Measurements from ENCODE around the gene LYZL1.
"Not testable (repeated sequence)": the region's sequence is repeated elsewhere in the genome, so short reads cannot be mapped to it uniquely, and the experiment has no call there.

Gene LYZL1

DNA sequence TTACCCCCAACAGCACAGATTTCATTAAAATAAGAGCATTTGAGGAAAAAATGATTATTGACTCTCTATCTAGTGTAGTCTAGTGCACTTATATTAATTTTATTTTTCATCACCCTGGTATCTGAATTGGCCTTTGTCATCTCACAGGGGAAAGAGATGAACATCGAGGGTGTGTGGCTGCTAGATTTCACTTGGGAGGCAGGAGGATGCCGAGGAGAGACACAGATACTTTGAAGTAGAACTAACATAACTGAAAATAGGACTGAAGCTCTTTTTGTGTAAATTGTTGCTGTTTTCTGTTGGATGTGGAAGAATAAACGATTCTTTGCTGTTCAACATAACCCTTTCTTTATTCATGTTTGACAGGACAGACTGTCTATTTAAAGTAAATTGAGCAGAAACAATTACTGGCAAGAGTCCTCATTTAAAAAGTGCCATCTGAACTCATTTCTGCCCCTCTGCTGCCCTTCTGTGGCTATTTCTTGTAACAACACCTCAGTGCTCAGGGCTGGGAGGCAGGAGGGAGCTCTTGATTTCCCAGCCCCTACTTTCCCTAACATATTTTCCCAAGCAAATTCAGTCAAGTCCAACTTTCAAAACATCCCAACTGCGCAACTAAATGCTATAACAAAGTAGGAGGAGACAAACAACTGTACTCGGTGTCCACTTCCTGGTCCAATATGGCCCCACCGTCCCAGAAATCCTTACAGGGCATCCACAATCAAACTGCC, 15.6 kb downstream of the LYZL1 start:
- DNase-seq (ENCODE audit: low spot score in 2 of 2), result peak; percentile 70 to 74
- in situ Hi-C loops (cut with MboI; ENCODE audit: low sequenced_read_pairs), result loop anchor here (10.0 kb wide), 2 partner anchors 310 to 640 kb away; no protein-coding TSS in a partner anchor
- no peaks in the 10 kb centered on the region for H3K36me3 ChIP-seq (replicated peaks)
- no peak overlapping the region for H3K4me3 ChIP-seq
- peaks cover 8% of the 10 kb centered on the region for H3K27me3 ChIP-seq (ENCODE audit: low read depth)
- H3K9me3 ChIP-seq, result no peaks in the 10 kb centered on the region
- peaks cover 4% of the 10 kb centered on the region for H3K4me1 ChIP-seq

DNA sequence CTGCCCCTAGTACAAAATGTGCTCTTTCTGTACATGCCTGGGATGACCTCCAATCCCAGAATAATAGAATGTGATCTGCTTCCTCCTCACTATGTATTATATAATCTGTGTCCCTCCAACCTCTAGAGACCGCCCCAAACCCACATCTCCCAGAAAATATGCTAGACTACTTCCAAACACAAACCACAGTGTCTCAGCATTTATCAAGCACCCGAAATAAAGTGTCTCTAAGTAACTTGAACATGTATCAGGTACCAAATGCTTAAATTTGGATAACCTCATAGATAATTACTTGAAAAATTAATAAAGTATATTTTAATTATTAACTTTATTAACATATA, 16.1 kb downstream of the LYZL1 start:
- peaks cover 4% of the 10 kb centered on the region for H3K4me1 ChIP-seq
- DNase-seq (ENCODE audit: low spot score in 2 of 2), result no peak
- H3K27me3 ChIP-seq (ENCODE audit: low read depth), result peaks cover 8% of the 10 kb centered on the region
- no peaks in the 10 kb centered on the region for H3K36me3 ChIP-seq (replicated peaks)
- no peak overlapping the region for H3K4me3 ChIP-seq
- H3K9me3 ChIP-seq, result no peaks in the 10 kb centered on the region
- in situ Hi-C loops (cut with MboI; ENCODE audit: low sequenced_read_pairs), result loop anchor here (10.0 kb wide), 2 partner anchors 310 to 640 kb away; no protein-coding TSS in a partner anchor

DNA sequence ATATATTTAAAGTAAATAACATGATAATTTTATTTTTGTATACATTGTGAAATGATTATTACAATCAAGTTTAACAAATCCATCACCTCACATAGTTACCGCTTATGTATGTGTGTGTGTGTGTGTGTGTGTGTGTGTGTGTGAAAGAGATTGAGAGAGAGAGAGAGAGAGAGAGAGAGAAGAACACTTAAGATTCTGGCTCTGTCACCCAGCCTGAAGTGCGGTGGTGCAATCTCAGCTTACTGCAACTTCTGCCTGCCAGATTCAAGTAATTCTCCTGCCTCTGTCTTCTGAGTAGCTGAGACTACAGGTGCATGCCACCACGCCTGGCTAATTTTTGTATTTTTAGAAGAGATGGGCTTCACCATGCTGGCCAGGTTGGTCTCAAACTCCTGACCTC, 17.8 kb downstream of the LYZL1 start:
- DNase-seq (ENCODE audit: low spot score in 2 of 2), result no peak
- peaks cover 4% of the 10 kb centered on the region for H3K4me1 ChIP-seq
- no peak overlapping the region for H3K4me3 ChIP-seq
- H3K36me3 ChIP-seq (replicated peaks), result no peaks in the 10 kb centered on the region
- peaks cover 8% of the 10 kb centered on the region for H3K27me3 ChIP-seq (ENCODE audit: low read depth)
- in situ Hi-C loops (cut with MboI; ENCODE audit: low sequenced_read_pairs), result loop anchor here (10.0 kb wide), 2 partner anchors 312 to 642 kb away; no protein-coding TSS in a partner anchor
- H3K9me3 ChIP-seq, result no peaks in the 10 kb centered on the region

DNA sequence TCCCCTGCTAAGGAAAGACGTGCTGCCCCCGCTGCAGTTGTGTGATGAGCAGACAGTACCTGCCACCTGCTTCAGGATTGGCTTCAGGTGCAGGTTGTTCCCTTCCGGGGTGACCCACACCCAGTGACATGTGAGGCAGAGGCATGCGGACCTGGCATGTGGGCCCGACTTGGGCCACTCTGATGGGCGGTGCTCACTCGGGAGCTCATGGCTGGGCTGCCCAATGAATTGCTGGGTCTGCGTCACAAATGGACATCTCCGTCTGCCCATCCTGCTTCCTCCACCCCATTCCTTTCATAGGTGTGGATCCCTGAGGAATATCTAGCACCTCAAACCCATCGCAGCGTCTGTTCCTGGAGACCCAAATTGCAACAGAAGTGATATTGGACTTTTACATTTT, 19.3 kb downstream of the LYZL1 start:
- not testable (repeated sequence) for DNase-seq (ENCODE audit: low spot score in 2 of 2); H3K4me1 ChIP-seq; H3K9me3 ChIP-seq; H3K4me3 ChIP-seq; H3K36me3 ChIP-seq (replicated peaks); H3K27me3 ChIP-seq (ENCODE audit: low read depth)
- in situ Hi-C loops (cut with MboI; ENCODE audit: low sequenced_read_pairs), result loop anchor here (10.0 kb wide), 2 partner anchors 313 to 643 kb away; no protein-coding TSS in a partner anchor

DNA sequence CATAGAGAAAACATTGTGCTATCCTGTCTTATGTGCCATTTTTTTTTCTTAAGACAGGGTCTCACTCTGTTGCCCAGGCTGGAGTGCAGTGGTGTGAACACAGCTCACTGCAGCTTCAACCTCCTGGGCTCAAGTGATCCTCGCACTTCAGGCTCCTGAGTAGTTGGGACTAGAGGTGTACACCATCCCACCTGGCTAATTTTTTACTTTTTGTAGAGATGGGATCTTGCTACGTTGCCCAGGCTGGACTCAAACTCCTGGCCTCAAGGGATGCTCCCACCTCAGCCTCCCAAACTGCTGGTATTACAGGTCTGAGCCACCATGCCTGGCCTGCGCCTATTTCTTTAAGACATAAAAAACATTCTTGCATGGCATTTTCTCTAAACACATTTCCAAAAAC, 20.6 kb downstream of the LYZL1 start:
- no peak overlapping the region for H3K4me3 ChIP-seq
- in situ Hi-C loops (cut with MboI; ENCODE audit: low sequenced_read_pairs), result loop anchor here (10.0 kb wide), 2 partner anchors 315 to 645 kb away; no protein-coding TSS in a partner anchor
- peaks cover 8% of the 10 kb centered on the region for H3K27me3 ChIP-seq (ENCODE audit: low read depth)

DNA sequence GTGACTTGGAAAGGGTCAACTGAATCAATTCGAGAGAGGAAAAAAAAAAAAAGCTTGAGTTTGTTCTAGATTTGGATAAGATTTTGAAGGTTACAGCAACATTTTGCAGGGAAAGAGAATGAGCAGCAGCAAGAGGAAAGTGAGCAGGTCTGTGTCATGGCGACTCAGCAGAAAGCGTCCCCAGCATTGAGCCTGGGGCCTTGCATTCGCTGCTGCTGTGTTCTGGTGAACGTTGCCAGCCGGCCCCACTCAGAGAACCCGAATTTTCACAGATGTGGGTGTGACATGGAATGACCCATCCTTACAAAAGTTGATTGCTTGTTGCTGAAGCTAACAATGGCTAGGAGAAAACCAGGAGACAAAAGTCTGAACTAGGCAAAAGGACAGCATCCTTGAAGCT, 21.6 kb downstream of the LYZL1 start:
- H3K4me1 ChIP-seq; in situ Hi-C loops (cut with MboI; ENCODE audit: low sequenced_read_pairs); H3K4me3 ChIP-seq; H3K36me3 ChIP-seq (replicated peaks); H3K27me3 ChIP-seq (ENCODE audit: low read depth); H3K9me3 ChIP-seq; DNase-seq (ENCODE audit: low spot score in 2 of 2): not testable (repeated sequence)

More for the DNA sequence above, 20.6 kb downstream of the LYZL1 start:
- Histone ChIP-seq H3K4me1 (peaks cover 3% of the 10 kb centered on the region), H3K9me3 (no peaks in the 10 kb centered on the region), H3K36me3 (replicated peaks) (no peaks in the 10 kb centered on the region)
- DNase-seq (ENCODE audit: low spot score in 2 of 2), result no peak

DNA sequence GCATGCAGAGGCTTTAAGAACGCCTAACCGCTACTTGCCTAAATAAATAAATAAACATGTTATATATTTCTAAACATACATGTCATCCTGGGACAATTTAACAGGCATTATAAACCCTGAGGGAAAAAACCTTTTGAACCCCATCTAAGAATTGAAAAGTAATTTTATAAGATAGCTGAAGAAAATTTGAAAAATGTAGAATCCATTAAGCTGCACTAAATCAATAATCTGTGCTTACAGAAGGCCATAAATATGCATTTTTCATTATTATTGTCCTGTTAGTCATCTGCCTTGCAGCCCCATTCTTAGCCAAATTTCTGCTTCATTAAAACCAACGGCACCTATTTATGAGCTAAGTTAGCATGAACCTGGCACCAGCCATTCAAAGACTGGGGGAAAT, 24.2 kb downstream of the LYZL1 start:
- Histone ChIP-seq H3K4me1 (peaks cover 3% of the 10 kb centered on the region; the same call in 1 of the 2 replicates), H3K4me3 (no peak overlapping the region), H3K36me3 (replicated peaks) (no peaks in the 10 kb centered on the region), H3K9me3 (no peaks in the 10 kb centered on the region), H3K27me3 (ENCODE audit: low read depth) (no peaks in the 10 kb centered on the region)
- DNase-seq (ENCODE audit: low spot score in 2 of 2), result no peak
- in situ Hi-C loops (cut with MboI; ENCODE audit: low sequenced_read_pairs), result no loop called here

DNA sequence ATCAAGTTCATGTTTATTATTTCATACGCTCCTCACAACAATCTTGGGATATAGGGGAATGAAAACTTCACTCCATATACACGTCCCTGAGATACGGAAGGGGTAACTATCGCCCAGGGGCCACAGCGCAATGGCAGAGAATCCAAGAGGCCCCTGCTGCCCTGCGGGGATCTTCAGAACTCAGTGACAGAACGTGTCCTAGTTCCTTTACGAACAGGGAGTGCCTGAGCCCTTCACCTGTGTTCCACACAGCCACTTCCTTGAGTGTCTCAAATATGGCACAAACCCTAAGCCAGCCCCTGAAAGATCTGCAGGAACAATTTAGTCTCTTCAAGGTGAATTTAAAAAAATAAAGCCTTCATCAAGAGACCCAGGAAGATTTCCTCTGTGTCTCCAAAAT, 25.9 kb downstream of the LYZL1 start:
- peaks cover 3% of the 10 kb centered on the region; the same call in 1 of the 2 replicates for H3K4me1 ChIP-seq
- no peaks in the 10 kb centered on the region for H3K27me3 ChIP-seq (ENCODE audit: low read depth)
- DNase-seq (ENCODE audit: low spot score in 2 of 2), result no peak
- H3K36me3 ChIP-seq (replicated peaks), result no peaks in the 10 kb centered on the region
- H3K4me3 ChIP-seq, result no peak overlapping the region
- H3K9me3 ChIP-seq, result no peaks in the 10 kb centered on the region
- in situ Hi-C loops (cut with MboI; ENCODE audit: low sequenced_read_pairs), result no loop called here

DNA sequence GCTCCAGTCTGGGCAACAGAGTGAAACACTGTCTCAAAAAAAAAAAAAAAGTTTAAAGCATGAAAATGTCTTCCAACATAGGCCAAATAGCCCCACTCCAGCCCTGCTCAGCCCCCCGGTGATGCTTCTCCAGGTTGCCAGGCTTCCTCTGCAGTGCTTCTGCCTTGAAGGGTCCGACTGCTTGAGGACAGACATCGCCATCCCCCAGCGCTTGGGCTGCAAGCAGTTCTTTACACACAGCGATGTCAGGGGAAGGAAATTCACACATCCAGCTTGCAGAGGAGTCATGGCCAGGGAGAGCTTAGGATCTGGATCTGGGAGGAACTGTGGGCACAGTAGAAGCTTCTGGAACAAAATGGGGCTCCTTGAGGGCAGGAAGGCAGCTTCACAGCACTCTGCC, 26.9 kb downstream of the LYZL1 start:
- no peaks in the 10 kb centered on the region for H3K9me3 ChIP-seq
- in situ Hi-C loops (cut with MboI; ENCODE audit: low sequenced_read_pairs), result no loop called here
- peaks cover 3% of the 10 kb centered on the region; the same call in 1 of the 2 replicates for H3K4me1 ChIP-seq
- H3K36me3 ChIP-seq (replicated peaks), result no peaks in the 10 kb centered on the region
- H3K4me3 ChIP-seq, result no peak overlapping the region
- no peak for DNase-seq (ENCODE audit: low spot score in 2 of 2)
- H3K27me3 ChIP-seq (ENCODE audit: low read depth), result no peaks in the 10 kb centered on the region

DNA sequence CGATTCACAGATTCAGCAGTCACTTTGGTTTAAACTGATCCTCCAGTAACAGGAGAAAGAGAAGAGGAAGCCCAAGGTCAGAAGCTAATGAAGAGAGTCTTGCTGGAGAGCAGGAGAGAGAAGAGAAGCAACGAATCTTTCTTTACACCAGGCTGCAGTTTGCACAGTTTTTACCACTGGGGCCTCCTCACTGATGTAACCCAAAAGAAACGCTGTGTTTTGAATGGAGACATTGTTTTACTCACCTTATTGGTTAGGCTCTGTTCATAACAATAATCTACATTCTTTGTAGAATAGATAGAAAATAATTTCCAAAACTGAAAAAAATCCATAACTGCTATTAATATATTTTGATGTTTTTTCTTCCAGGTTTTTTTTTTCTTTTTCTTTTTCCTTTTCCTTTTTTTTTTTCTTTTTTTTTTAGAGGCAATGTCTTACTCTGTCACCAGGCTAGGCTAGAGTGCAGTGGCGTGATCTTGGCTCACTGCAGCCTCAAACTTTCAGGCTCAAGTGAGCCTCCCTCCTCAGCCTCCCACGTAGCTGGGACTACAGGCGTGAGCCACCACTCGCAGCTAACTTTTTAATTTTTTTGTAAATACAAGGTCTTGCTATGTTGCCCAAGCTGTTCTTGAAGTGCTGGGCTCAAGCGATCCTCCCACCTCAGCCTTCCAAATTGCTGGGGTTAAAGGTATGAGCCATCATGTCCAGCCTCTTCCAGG, 27.6 kb downstream of the LYZL1 start:
- Histone ChIP-seq H3K27me3 (ENCODE audit: low read depth) (no peaks in the 10 kb centered on the region), H3K9me3 (no peaks in the 10 kb centered on the region), H3K36me3 (replicated peaks) (no peaks in the 10 kb centered on the region), H3K4me3 (no peak overlapping the region), H3K4me1 (peaks cover 3% of the 10 kb centered on the region; the same call in 1 of the 2 replicates)
- in situ Hi-C loops (cut with MboI; ENCODE audit: low sequenced_read_pairs), result no loop called here
- DNase-seq (ENCODE audit: low spot score in 2 of 2), result no peak

DNA sequence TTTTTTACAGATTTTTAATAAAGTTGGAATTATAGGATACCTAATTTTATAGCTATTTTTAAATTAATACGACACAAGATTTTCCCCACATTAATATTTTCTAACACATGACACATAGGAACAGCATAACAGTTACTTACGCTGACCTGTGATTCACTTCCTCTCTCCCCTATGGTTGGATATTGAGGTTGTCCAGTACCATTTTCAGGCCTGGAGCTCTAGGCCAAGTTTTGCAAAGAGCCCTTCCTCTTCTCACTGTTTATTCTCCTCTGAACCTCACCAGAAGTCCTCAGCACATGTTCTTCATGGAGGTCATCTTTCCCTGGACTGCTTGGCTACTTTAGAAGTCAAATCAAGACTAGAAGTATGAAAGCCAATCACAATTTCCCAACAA, 28.2 kb downstream of the LYZL1 start:
- in situ Hi-C loops (cut with MboI; ENCODE audit: low sequenced_read_pairs), result no loop called here
- H3K27me3 ChIP-seq (ENCODE audit: low read depth), result no peaks in the 10 kb centered on the region
- H3K36me3 ChIP-seq (replicated peaks), result no peaks in the 10 kb centered on the region
- no peak overlapping the region for H3K4me3 ChIP-seq
- no peak for DNase-seq (ENCODE audit: low spot score in 2 of 2)
- H3K9me3 ChIP-seq, result no peaks in the 10 kb centered on the region
- peaks cover 3% of the 10 kb centered on the region; the same call in 1 of the 2 replicates for H3K4me1 ChIP-seq

DNA sequence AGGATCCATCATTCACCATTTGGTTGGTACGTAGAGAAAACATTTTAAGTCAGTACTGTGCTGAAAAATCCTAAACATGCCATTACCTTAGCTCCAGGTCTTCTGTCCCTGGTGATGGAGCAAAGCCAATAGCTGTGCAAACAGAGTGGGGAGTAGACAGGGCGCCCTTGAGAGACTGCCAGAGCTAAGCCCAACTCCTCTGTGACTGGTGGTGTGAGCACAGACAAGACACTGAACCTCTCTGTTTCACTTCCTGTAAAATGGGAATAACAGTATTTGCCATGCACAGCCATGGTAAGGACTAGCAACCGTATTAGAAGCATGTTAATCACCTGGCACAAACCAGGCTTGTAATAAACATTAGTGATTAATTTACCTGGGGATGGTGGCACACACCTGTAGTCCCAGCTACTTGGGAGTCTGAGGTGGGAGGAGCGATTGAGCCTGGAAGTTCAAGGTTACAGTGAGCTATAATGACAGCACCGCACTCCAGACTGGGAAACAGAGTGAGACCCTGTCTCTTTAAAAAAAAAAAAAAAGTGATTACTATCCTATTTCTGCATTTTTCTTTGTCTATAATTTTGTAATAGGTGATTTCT, 28.7 kb downstream of the LYZL1 start:
- Histone ChIP-seq H3K27me3 (ENCODE audit: low read depth) (no peaks in the 10 kb centered on the region), H3K4me1 (peaks cover 3% of the 10 kb centered on the region; the same call in 1 of the 2 replicates), H3K36me3 (replicated peaks) (no peaks in the 10 kb centered on the region), H3K4me3 (no peak overlapping the region), H3K9me3 (no peaks in the 10 kb centered on the region)
- no peak for DNase-seq (ENCODE audit: low spot score in 2 of 2)
- in situ Hi-C loops (cut with MboI; ENCODE audit: low sequenced_read_pairs), result no loop called here

DNA sequence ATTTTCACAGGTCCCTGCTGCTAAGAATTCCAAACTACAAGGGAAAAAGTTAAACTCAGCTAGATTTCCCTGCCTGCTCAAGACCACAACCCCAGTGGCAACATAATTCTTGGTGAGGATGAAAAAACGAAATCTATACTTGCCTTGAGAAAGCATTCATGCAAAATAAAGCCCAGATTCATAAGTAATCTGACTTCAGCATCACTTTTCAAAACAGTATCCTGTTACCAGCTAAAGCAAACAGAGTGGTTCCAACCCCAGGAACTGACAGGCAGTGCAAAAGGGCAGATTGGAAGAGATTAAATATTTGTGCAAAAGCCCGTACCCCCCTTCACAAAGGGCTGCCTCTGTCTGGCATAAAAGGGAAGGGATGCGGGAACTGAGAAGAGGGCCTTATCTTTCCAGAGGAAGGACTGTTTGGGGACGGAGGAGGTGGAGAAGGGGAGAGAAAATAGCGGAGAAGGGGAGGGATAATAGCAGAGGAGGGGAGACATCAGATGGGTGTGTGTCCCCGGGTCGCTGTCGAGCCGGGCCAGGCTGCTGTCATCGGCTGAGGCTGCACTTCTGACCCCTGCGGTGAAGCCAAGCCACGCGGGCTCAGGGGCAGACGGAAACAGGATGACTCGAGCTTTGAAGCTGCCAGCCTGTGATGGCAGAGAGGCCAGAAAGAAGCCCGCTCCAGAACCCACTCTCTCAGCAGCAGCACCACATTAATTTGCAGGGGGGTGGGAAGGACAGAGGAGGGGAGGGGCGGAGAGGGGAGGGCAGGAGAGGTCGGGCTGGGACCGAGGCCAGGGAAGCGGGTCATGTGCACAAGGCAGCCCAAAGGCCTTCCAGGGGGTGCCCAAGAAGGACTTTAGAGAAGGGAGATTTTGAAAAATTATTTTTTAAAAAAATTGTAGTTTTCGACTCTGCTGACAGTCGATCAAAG, 29.5 kb downstream of the LYZL1 start:
- H3K4me1 ChIP-seq; in situ Hi-C loops (cut with MboI; ENCODE audit: low sequenced_read_pairs); DNase-seq (ENCODE audit: low spot score in 2 of 2); H3K9me3 ChIP-seq; H3K4me3 ChIP-seq; H3K27me3 ChIP-seq (ENCODE audit: low read depth); H3K36me3 ChIP-seq (replicated peaks): not testable (repeated sequence)
